SH-SY5Y (cell line): ENCODE results near the gene PPP2R5C.

Source experiments
- GATA2 ChIP-seq: IDR thresholded peaks from 2 replicates; pipeline ENCODE4 v1.6.1; 2011; ENCODE audit warnings: mild to moderate bottlenecking, low read depth, low read length
- GATA3 ChIP-seq: IDR thresholded peaks from 2 replicates; pipeline ENCODE4 v1.6.1; 2011; ENCODE audit warnings: low read depth, mild to moderate bottlenecking, low read length, moderate library complexity

DNA sequence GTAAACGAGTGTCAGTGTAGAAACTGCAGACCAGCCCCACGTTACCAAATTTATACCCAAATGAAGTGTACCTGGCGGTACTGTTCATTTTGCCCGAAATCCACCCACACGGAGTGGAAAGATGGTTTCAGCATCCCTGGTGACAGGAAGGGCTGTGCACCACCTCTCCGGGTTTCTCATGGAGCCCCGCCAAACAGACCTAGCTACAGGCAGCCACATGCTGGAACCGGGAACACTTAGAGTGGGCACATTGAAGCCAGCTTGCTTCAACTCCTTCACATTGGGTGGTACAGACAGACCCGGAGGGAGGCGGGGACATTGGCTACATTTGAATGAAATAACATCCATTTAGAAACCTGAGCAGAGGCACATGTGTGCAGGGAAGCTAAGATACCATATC lies 84.4 kb downstream of the PPP2R5C start:
- TF ChIP-seq GATA2 (no peak), GATA3 (no peak)
